HG02642 (cell line): Measurements from ENCODE around the gene C17orf107.

ENCODE experiments used
- ATAC-seq: cut with Tn5 transposase; IDR thresholded peaks from one replicate; pipeline ENCODE4 v1.9.1; 2021; ENCODE audit warnings: mild to moderate bottlenecking; ENCODE audit not compliant: unreplicated experiment, poor library complexity

C17orf107 gene

DNA sequence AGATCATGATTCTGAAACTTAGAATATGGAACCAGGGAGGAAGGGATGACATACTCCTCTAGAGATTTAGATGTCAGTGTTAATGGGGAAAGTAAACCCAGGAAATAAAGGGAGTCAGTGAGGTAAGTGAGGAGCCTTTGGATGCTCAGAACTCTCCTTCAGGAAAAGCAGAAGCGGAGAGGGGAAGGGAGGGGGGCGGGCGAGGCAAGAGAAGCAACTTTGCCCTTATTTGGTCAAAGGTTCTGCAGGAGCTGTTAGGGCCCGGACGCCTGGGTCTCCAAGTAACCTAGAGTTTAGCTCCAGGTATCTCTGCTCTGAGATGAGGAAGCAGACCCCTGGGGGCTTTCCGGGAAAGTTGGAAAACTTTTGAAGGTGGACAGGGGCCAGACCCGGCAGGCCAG, 47.7 kb downstream of the C17orf107 start:
- ATAC-seq: no peak

DNA sequence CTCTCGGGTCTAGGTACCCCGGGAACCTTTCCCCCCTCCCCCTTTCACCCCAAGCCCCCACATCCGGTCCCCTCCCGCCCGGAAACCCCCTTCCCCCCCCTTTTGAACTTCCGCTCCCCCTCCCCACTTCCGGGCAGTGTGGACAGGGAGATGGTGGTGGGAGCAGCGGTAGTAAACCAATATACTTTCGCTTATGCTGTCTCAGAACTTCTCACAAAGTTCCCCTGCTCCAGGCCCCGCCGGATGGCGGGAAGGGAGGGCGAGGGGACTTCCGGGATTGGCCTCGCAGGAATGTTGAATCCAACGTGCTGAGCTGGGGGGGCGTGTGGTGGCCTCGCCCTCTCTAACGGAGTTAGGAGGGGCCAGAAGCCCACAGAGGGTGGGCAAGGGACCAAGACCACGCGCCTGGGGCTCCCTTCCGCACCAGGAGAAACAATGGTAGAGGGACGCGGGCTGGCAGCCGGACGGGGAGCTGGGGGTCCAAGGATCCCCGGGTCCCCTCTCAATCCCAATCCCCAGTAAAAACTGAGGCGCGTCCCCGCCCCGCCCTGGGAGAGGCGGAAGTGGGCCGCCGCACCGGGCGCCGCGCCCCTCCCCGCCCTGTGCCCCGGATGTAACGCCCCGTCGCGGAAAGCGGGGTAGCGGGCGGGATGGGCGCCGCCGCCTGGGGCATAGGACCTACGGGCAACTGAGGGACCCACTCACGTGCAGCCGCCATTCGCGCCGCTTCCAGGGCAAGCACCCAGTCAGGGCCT, 48.3 kb downstream of the C17orf107 start:
- ATAC-seq: peak; percentile 19

DNA sequence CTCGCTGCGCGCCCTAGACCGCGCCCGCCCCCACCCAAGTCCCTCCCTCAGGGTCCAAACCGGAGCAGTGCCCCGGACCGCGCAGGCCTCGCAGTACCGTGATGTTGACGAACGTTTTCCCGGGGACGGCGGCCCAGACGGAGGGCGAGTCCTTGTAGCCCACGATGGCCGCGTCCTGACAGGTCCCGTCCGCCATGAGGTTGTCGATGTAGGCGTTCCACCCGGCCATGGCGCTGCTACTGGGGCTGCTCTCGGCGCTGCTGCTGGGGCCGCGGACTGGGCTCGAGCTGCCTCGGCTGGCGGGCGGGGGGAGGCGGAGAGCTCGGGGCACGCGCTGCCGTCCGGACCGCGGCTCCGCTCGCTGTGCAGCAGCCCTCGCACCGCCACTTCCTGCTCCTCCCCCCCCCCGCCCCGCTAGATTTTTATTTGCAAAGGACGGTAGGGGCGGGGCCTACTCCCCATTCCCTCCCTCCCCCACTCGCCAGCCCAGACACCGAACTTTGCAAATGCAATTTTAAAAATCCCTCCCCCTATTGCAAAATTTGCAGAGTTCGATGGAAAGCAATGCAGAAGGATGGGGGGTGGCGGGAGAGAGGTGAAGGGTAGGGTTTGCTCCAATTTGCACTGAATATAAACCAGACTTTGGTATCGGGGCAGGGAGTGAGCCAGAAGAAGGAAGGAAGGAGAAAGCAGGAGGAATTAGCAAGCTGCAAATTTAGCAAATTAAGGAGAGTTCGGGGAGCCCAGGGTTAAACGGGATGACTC, 49.0 kb downstream of the C17orf107 start, which contains the start of gene PFN1:
Gene PFN1 (minus strand): TSS at position 365 of the 765 bp plus-strand sequence. CDS start 136 bp downstream, at position 229.
- peak; percentile 25 for ATAC-seq

GRCh38 chr17:4948931-4949320, 49.6 kb downstream of the C17orf107 start:
- peak; percentile 40 for ATAC-seq

GRCh38 chr17:4949321-4950074, 50.2 kb downstream of the C17orf107 start:
- peak; percentile 26 for ATAC-seq

- peak; percentile 8 for ATAC-seq
Measured at GRCh38 chr17:4950075-4950745, 50.9 kb downstream of the C17orf107 start.

GRCh38 chr17:4950746-4951204, 51.4 kb downstream of the C17orf107 start, which contains the start of gene ENO3:
TSS of gene ENO3 (plus strand) at chr17:4951119. CDS start at chr17:4951830, 711 bp downstream.
- no peak for ATAC-seq

DNA sequence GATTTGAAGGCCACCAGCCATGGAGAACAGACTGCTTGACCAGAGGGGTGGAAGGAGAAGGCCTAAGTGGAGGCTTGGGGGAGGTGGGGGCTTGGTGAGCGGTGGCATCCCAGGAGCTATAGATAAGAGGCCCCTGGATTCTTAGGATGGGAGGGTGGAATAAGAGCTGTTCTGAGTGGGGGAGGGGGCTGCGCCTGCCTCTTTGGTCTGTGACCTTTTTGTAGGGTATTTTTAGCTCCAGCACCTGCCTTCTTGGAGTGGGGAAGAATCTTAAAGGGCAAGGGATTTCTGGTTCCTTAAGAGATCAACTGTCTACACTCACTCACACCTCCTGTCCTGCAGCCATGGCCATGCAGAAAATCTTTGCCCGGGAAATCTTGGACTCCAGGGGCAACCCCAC, 52.1 kb downstream of the C17orf107 start:
- no peak for ATAC-seq
